ENCODE results near the gene ZNF384. TPM values are rescaled to one million over a fixed set of nuclear protein-coding genes. Genes with fewer than 3 reads are reported as not detected.
A peak's percentile ranks its signal among the peaks of the same experiment; 100 is the strongest.

Gene ZNF384
- total RNA-seq, 2 experiments from 2014 or later: 48.6 to 95.5 TPM

GRCh38 chr12:6691473-6691872 lies 2.3 kb upstream of the ZNF384 start:
- intact Hi-C loops (cut with micrococcal nuclease; ENCODE audit: unreplicated experiment): loop anchor here (10.0 kb wide), 1 partner anchor 267 kb away; no protein-coding TSS in a partner anchor
- H3K4me3 ChIP-seq (ENCODE audit: low read depth, low read length, poor library complexity, severe bottlenecking): no peak overlapping the region
- CTCF ChIA-PET (ENCODE audit: unreplicated experiment): no interaction called here
- H3K4me2 ChIP-seq (ENCODE audit: low read length): peak overlapping the region; percentile 86; the same call in 1 of the 2 replicates
- peaks cover 79% of the 10 kb centered on the region for H3K4me1 ChIP-seq (ENCODE audit: insufficient read depth, low read length, poor library complexity, severe bottlenecking)
- no peaks in the 10 kb centered on the region for H3K9me3 ChIP-seq (ENCODE audit: low read length)
- TF ChIP-seq CTCF (conservative IDR thresholded peaks at IDR 0.05; ENCODE audit: low read length) (no peak), EZH2phosphoT487 (IDR thresholded peaks at IDR 0.05; ENCODE audit: borderline replicate concordance, low read depth, low read length) (no peak)
- no TSS peak for BruUV-seq (replicated peaks)
- H3K9me2 ChIP-seq (ENCODE audit: insufficient read depth, low read length): no peaks in the 10 kb centered on the region
- H3K79me2 ChIP-seq (ENCODE audit: insufficient read depth, low read depth, low read length): peaks cover 42% of the 10 kb centered on the region
- POLR2A ChIA-PET: interaction anchor here (0.9 to 1.5 kb wide), 3 partner anchors 28 to 82 kb away, joined by 3 to 5 read pairs (median 4); partner anchors contain the start of gene COPS7A
- H3K27ac ChIP-seq (ENCODE audit: low read depth, low read length, poor library complexity, severe bottlenecking): no peak overlapping the region
- no peak overlapping the region for H2AFZ ChIP-seq (ENCODE audit: low read length)
- no peaks in the 10 kb centered on the region for H4K20me1 ChIP-seq (ENCODE audit: insufficient read depth, low read length)
- DNase-seq (ENCODE audit: low spot score): no peak
- peaks cover 27% of the 10 kb centered on the region for H3K36me3 ChIP-seq (ENCODE audit: insufficient read depth, low read length)

- intact Hi-C loops (cut with micrococcal nuclease; ENCODE audit: unreplicated experiment): loop anchor here (2.0 to 5.0 kb wide), 4 partner anchors 62 to 121 kb away; partner anchors contain the start of genes CHD4 and NOP2
- peaks cover 49% of the 10 kb centered on the region for H3K36me3 ChIP-seq (ENCODE audit: insufficient read depth, low read length)
- no peaks in the 10 kb centered on the region for H3K9me3 ChIP-seq (ENCODE audit: low read length)
- ChIA-PET CTCF (ENCODE audit: unreplicated experiment) (interaction anchor here (0.6 to 1.0 kb wide), 2 partner anchors 10 to 69 kb away, joined by 3 to 12 read pairs; no protein-coding TSS in a partner anchor), POLR2A (interaction anchor here (0.6 to 2.1 kb wide), 15 partner anchors 9 to 260 kb away, joined by 3 to 12 read pairs (median 4); partner anchors contain the start of genes COPS7A, LPAR5 and MLF2)
- peak; percentile 69 for DNase-seq (ENCODE audit: low spot score)
- TF ChIP-seq CTCF (conservative IDR thresholded peaks at IDR 0.05; ENCODE audit: low read length) (no peak), EZH2phosphoT487 (IDR thresholded peaks at IDR 0.05; ENCODE audit: borderline replicate concordance, low read depth, low read length) (no peak)
- peak overlapping the region; percentile 86 for H3K4me3 ChIP-seq (ENCODE audit: low read depth, low read length, poor library complexity, severe bottlenecking)
- peak overlapping the region; percentile 18; the same call in 1 of the 2 replicates for H2AFZ ChIP-seq (ENCODE audit: low read length)
- H3K79me2 ChIP-seq (ENCODE audit: insufficient read depth, low read depth, low read length): peaks cover 71% of the 10 kb centered on the region
- no peaks in the 10 kb centered on the region for H3K9me2 ChIP-seq (ENCODE audit: insufficient read depth, low read length)
- BruUV-seq (replicated peaks): no TSS peak
- 0 out of 2 replicates have a peak, but pooled peaks cover 5% of the 10 kb centered on the region for H4K20me1 ChIP-seq (ENCODE audit: insufficient read depth, low read length)
- peak overlapping the region; percentile 78 for H3K27ac ChIP-seq (ENCODE audit: low read depth, low read length, poor library complexity, severe bottlenecking)
- H3K4me2 ChIP-seq (ENCODE audit: low read length): peak overlapping the region; percentile 99
- peaks cover 59% of the 10 kb centered on the region for H3K4me1 ChIP-seq (ENCODE audit: insufficient read depth, low read length, poor library complexity, severe bottlenecking)
Measured at GRCh38 chr12:6688543-6688998, 604 bp downstream of the ZNF384 start.

GRCh38 chr12:6685814-6686213 lies 3.4 kb downstream of the ZNF384 start:
- Histone ChIP-seq H2AFZ (ENCODE audit: low read length) (no peak overlapping the region), H3K4me2 (ENCODE audit: low read length) (peak overlapping the region; percentile 99), H4K20me1 (ENCODE audit: insufficient read depth, low read length) (0 out of 2 replicates have a peak, but pooled peaks cover 5% of the 10 kb centered on the region), H3K27ac (ENCODE audit: low read depth, low read length, poor library complexity, severe bottlenecking) (no peak overlapping the region), H3K9me2 (ENCODE audit: insufficient read depth, low read length) (no peaks in the 10 kb centered on the region), H3K4me1 (ENCODE audit: insufficient read depth, low read length, poor library complexity, severe bottlenecking) (peaks cover 33% of the 10 kb centered on the region), H3K9me3 (ENCODE audit: low read length) (no peaks in the 10 kb centered on the region), H3K4me3 (ENCODE audit: low read depth, low read length, poor library complexity, severe bottlenecking) (peak overlapping the region; percentile 86), H3K79me2 (ENCODE audit: insufficient read depth, low read depth, low read length) (peaks cover 96% of the 10 kb centered on the region), H3K36me3 (ENCODE audit: insufficient read depth, low read length) (peaks cover 67% of the 10 kb centered on the region)
- DNase-seq (ENCODE audit: low spot score): no peak
- intact Hi-C loops (cut with micrococcal nuclease; ENCODE audit: unreplicated experiment): loop anchor here (5.0 kb wide), 2 partner anchors 79 to 119 kb away; partner anchors contain the start of genes CHD4 and NOP2
- TF ChIP-seq CTCF (conservative IDR thresholded peaks at IDR 0.05; ENCODE audit: low read length) (no peak), EZH2phosphoT487 (IDR thresholded peaks at IDR 0.05; ENCODE audit: borderline replicate concordance, low read depth, low read length) (no peak)
- POLR2A ChIA-PET: interaction anchor here (1.6 kb wide), 1 partner anchor 17 kb away, joined by 4 read pairs; no protein-coding TSS in a partner anchor
- no TSS peak for BruUV-seq (replicated peaks)
- CTCF ChIA-PET (ENCODE audit: unreplicated experiment): no interaction called here

All from OCI-LY7 (cell line).